H1 (cell line): ENCODE measurements around the gene TMPO. TPM values are rescaled to one million over a fixed set of nuclear protein-coding genes. Genes with fewer than 3 reads are reported as not detected.

Experiments used
- CTCF ChIA-PET: fragments of 300-600 bp; sonication (Branson Sonifier 250); formaldehyde crosslinking; loops from one replicate; lab custom pipeline; 2021; ENCODE audit not compliant: partially characterized antibody; lab: Charles Lee
- POLR2A ChIA-PET: fragments of 300-600 bp; sonication (Branson Sonifier 250); formaldehyde crosslinking; loops from one replicate; lab custom pipeline; 2021; ENCODE audit warnings: inconsistent platforms; ENCODE audit not compliant: partially characterized antibody; lab: Charles Lee
- DNase-seq, 2 experiments: peaks; one replicate each; pipeline versions ENCODE4 v3.0.0 to v3.0.0-alpha.2; 2010 to 2022; ENCODE audit warnings: low spot score in 2 of 2, low read depth in 1 of 2, mixed read lengths in 1 of 2
- FAIRE-seq: peaks from 2 replicates; lab custom pipeline; 2011; peaks lifted over from hg19 to GRCh38; lab: Jason Lieb, UNC
- H2AFZ ChIP-seq: 2 replicates; pipeline ENCODE4 v1.8.1; 2012; ENCODE audit warnings: low read length, inconsistent platforms
- H2AK5ac ChIP-seq: 2 replicates; pipeline ENCODE4 v1.6.1; 2013; ENCODE audit warnings: low read depth, low read length
- H2BK120ac ChIP-seq: replicated peaks from 2 replicates; pipeline ENCODE3; 2013; ENCODE audit warnings: low read depth, low read length, inconsistent platforms
- H2BK12ac ChIP-seq: 2 replicates; pipeline ENCODE4 v1.6.1; 2013; ENCODE audit warnings: low read depth, low read length
- H2BK15ac ChIP-seq: 2 replicates; pipeline ENCODE4 v1.6.1; 2013; ENCODE audit warnings: low read length
- H2BK20ac ChIP-seq: 2 replicates; pipeline ENCODE4 v1.6.1; 2013; ENCODE audit warnings: low read length
- H2BK5ac ChIP-seq: 2 replicates; pipeline ENCODE4 v1.6.1; 2013; ENCODE audit warnings: low read depth, low read length
- H3K14ac ChIP-seq: 2 replicates; pipeline ENCODE4 v1.6.1; 2013; ENCODE audit warnings: inconsistent platforms; ENCODE audit not compliant: insufficient read length
- H3K18ac ChIP-seq: 2 replicates; pipeline ENCODE4 v1.6.1; 2013; ENCODE audit warnings: low read length; ENCODE audit errors: extremely low read depth
- H3K23ac ChIP-seq: 2 replicates; pipeline ENCODE4 v1.6.1; 2013; ENCODE audit warnings: inconsistent platforms; ENCODE audit not compliant: insufficient read length
- H3K23me2 ChIP-seq: 2 replicates; pipeline ENCODE4 v1.6.1; 2013; ENCODE audit warnings: low read depth, low read length
- H3K27ac ChIP-seq: 2 replicates; pipeline ENCODE4 v1.6.1; 2011; ENCODE audit warnings: low read depth, low read length, inconsistent platforms
- H3K27me3 ChIP-seq, 4 experiments: replicated peaks in 1 of 4; 1 replicate in 1 of 4; 2 replicates in 3 of 4; pipeline versions ENCODE4 v1.6.1 to v1.8.1; 2011 to 2013; ENCODE audit warnings: low read length in 3 of 4, mild to moderate bottlenecking in 3 of 4, inconsistent platforms in 2 of 4, mixed read lengths in 2 of 4, moderate library complexity in 1 of 4; ENCODE audit not compliant: control insufficient read depth in 3 of 4, insufficient read depth in 3 of 4; ENCODE audit errors: extremely low read depth in 1 of 4
- H3K36me3 ChIP-seq, 4 experiments: 2 replicates each; pipeline versions ENCODE4 v1.6.1 to v1.8.1; 2011 to 2013; ENCODE audit warnings: mild to moderate bottlenecking in 4 of 4, low read length in 3 of 4, moderate library complexity in 2 of 4, control low read depth in 1 of 4, inconsistent platforms in 1 of 4; ENCODE audit not compliant: insufficient read depth in 4 of 4, control insufficient read depth in 2 of 4
- H3K4ac ChIP-seq: replicated peaks from 2 replicates; pipeline ENCODE3; 2013; ENCODE audit warnings: low read length, low read depth, mixed read lengths, inconsistent platforms; ENCODE audit not compliant: insufficient read length
- H3K4me1 ChIP-seq, 4 experiments: replicated peaks in 1 of 4; 1 replicate in 1 of 4; 2 replicates in 3 of 4; pipeline versions ENCODE4 v1.6.1 to v1.8.1; 2011 to 2013; ENCODE audit warnings: low read length in 3 of 4, inconsistent platforms in 2 of 4, mixed read lengths in 1 of 4; ENCODE audit not compliant: insufficient read depth in 4 of 4, control insufficient read depth in 3 of 4
- H3K4me2 ChIP-seq, 2 experiments: 2 replicates each; pipeline versions ENCODE4 v1.6.1 to v1.8.1; 2011 to 2013; ENCODE audit warnings: low read depth in 2 of 2, low read length in 2 of 2, control low read depth in 1 of 2, inconsistent platforms in 1 of 2, mild to moderate bottlenecking in 1 of 2; ENCODE audit not compliant: insufficient read depth in 1 of 2
- H3K4me3 ChIP-seq, 4 experiments: fragments of 200-600, 300-600 bp in 1 of 4; sonication (generic), shearing (Covaris generic), sonication (Bioruptor Twin) in 1 of 4; 2 replicates each; pipeline versions ENCODE4 v1.5.1 to v1.8.1; 2011 to 2016; ENCODE audit warnings: low read length in 4 of 4, low read depth in 3 of 4, control low read depth in 2 of 4, inconsistent platforms in 2 of 4, mild to moderate bottlenecking in 2 of 4, mixed read lengths in 1 of 4, moderate library complexity in 1 of 4; ENCODE audit not compliant: insufficient read depth in 2 of 4; ENCODE audit errors: extremely low read depth in 1 of 4
- H3K56ac ChIP-seq: replicated peaks from 2 replicates; pipeline ENCODE3; 2013; ENCODE audit warnings: low read depth, mild to moderate bottlenecking, mixed read lengths, low read length, inconsistent platforms; ENCODE audit not compliant: insufficient read length
- H3K79me1 ChIP-seq: 2 replicates; pipeline ENCODE4 v1.6.1; 2013; ENCODE audit warnings: low read depth, low read length, control low read depth
- H3K79me2 ChIP-seq, 2 experiments: 2 replicates each; pipeline versions ENCODE4 v1.6.1 to v1.8.1; 2012 to 2013; ENCODE audit warnings: low read length in 2 of 2, mild to moderate bottlenecking in 2 of 2, inconsistent platforms in 1 of 2; ENCODE audit not compliant: insufficient read depth in 2 of 2, control insufficient read depth in 1 of 2
- H3K9ac ChIP-seq, 4 experiments: replicated peaks in 1 of 4; 1 replicate in 1 of 4; 2 replicates in 3 of 4; pipeline versions ENCODE4 v1.6.1 to v1.8.1; 2011 to 2013; ENCODE audit warnings: low read depth in 3 of 4, low read length in 3 of 4, control low read depth in 2 of 4, mild to moderate bottlenecking in 2 of 4, moderate library complexity in 2 of 4, inconsistent platforms in 1 of 4; ENCODE audit errors: extremely low read depth in 1 of 4
- H3K9me3 ChIP-seq, 2 experiments: 2 replicates each; pipeline versions ENCODE4 v1.6.1 to v1.8.1; 2012 to 2013; ENCODE audit warnings: mild to moderate bottlenecking in 2 of 2, moderate library complexity in 2 of 2, control low read depth in 1 of 2, inconsistent platforms in 1 of 2, low read depth in 1 of 2, low read length in 1 of 2, mixed read lengths in 1 of 2; ENCODE audit not compliant: insufficient read depth in 2 of 2
- H4K20me1 ChIP-seq, 2 experiments: replicated peaks in 1 of 2; 2 replicates each; pipeline versions ENCODE3 to v1.8.1; 2011 to 2013; ENCODE audit warnings: inconsistent platforms in 2 of 2, low read length in 2 of 2, mild to moderate bottlenecking in 1 of 2; ENCODE audit not compliant: insufficient read depth in 2 of 2, control insufficient read depth in 1 of 2
- H4K5ac ChIP-seq: 2 replicates; pipeline ENCODE4 v1.6.1; 2013; ENCODE audit warnings: low read length, low read depth, mixed read lengths, inconsistent platforms; ENCODE audit not compliant: insufficient read length
- H4K8ac ChIP-seq: 2 replicates; pipeline ENCODE4 v1.8.0; 2013; ENCODE audit warnings: mild to moderate bottlenecking, moderate library complexity, low read length, inconsistent platforms; ENCODE audit not compliant: insufficient read depth; ENCODE audit errors: extremely low read depth
- H4K91ac ChIP-seq: replicated peaks from 2 replicates; pipeline ENCODE3; 2013; ENCODE audit warnings: low read length, mixed read lengths, inconsistent platforms; ENCODE audit not compliant: insufficient read length
- EGR1 ChIP-seq: IDR thresholded peaks from 2 replicates; pipeline ENCODE4 v1.6.1; 2011; ENCODE audit warnings: low read depth, low read length, borderline replicate concordance
- SAP30 ChIP-seq: fragments of 300-600 bp; sonication (generic); IDR thresholded peaks from 2 replicates; pipeline ENCODE4 v1.7.1; 2012; ENCODE audit warnings: low read length, moderate library complexity, mild to moderate bottlenecking, inconsistent platforms; ENCODE audit not compliant: insufficient read depth, insufficient replicate concordance
- SUZ12 ChIP-seq: fragments of 200-600 bp; sonication (generic); IDR thresholded peaks from 2 replicates; pipeline ENCODE4 v1.6.1; 2012; ENCODE audit warnings: mild to moderate bottlenecking, inconsistent platforms, low read length, moderate library complexity, mixed read lengths
- WGBS, 2 experiments: shearing (Covaris generic) in 1 of 2; methylation state at CpG; one replicate each; pipeline versions ENCODE4 v1.1.6 to v1.1.7; 2013 to 2015; ENCODE audit warnings: low lambda C conversion rate in 2 of 2, mixed read lengths in 2 of 2, inconsistent platforms in 1 of 2, low coverage in 1 of 2, missing lambda C conversion rate in 1 of 2; ENCODE audit not compliant: insufficient replicate concordance in 2 of 2, insufficient coverage in 1 of 2, insufficient read length in 1 of 2; ENCODE audit errors: extremely low coverage in 1 of 2, missing lambda C conversion rate in 1 of 2; 5-methylcytosine and 5-hydroxymethylcytosine counted together
- polyA plus RNA-seq, 7 experiments: library from polyadenylated mRNA; depleted of rRNA in 3 of 7; stranded (reverse) in 5 of 7; unstranded in 2 of 7; fragments of >200 nt in 5 of 7; fragments of 200-250 nt in 2 of 7; gene quantifications; 1 replicate in 5 of 7; 2 replicates in 1 of 7; 4 replicates in 1 of 7; pipeline versions ENCODE4 v1.2.1 to v1.2.3, GENCODE V29; 2011 to 2013; ENCODE audit warnings: missing spikeins in 2 of 7, mixed read lengths in 2 of 7
- total RNA-seq: library from RNA; stranded (reverse); fragmentation: NEBNext Ultra II Directional; extraction: Animal tissue kit (Norgen Biotek cat#: 25700); gene quantifications from 2 replicates; pipeline ENCODE4 v1.2.1, GENCODE V29; 2021

TMPO gene
- total and polyA plus RNA-seq, 2 of the 8 experiments (the other 6 are each of a cell fraction or from before 2014, with no cell fraction given) = 43.9 to 195 TPM

DNA sequence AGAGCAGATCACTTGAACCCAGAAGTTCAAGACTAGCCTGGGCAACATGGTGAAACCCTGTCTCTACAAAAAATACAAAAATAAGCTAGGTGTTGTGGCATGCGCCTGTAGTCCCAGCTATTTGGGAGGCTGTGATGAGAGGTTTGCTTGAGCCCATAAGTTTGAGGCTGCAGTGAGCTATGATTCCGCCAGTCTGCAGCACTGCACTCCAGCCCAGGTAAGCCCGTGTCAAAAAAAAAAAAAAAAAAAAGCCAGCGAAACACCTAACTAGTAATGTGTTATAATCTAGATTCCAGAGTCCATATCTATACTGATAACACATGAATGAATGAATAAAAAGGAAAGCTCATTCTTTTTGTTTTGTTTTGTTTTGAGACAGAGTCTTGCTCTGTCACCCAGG, 59.6 kb downstream of the TMPO start:
- H3K4me3 ChIP-seq = no peak overlapping the region
- no peaks in the 10 kb centered on the region for H4K20me1 ChIP-seq
- H3K23me2 ChIP-seq = no peaks in the 10 kb centered on the region; the same call in 1 of the 2 replicates
- no peak overlapping the region for H2BK20ac ChIP-seq
- CTCF ChIA-PET = interaction anchor here (0.8 to 1.5 kb wide), 7 partner anchors 8 to 158 kb away, joined by 3 to 10 read pairs (median 3); no protein-coding TSS in a partner anchor
- no peaks in the 10 kb centered on the region for H3K4me1 ChIP-seq
- TF ChIP-seq SUZ12 (no peak), EGR1 (no peak), SAP30 (no peak)
- H3K36me3 ChIP-seq = no peaks in the 10 kb centered on the region
- no peak overlapping the region for H2BK15ac ChIP-seq
- H2AK5ac ChIP-seq = no peak overlapping the region
- DNase-seq = no peak
- no peak overlapping the region for H3K18ac ChIP-seq
- H3K9ac ChIP-seq = no peak overlapping the region
- 81% methylated on average over 4 of the region's 4 CpGs; no CpG with 5 or more reads in 1 of the 2 experiments for WGBS, 2 experiments
- H3K27ac ChIP-seq = no peak overlapping the region
- no peak overlapping the region for H4K91ac ChIP-seq
- no peaks in the 10 kb centered on the region for H3K79me2 ChIP-seq
- no peak overlapping the region for H3K4me2 ChIP-seq
- H4K5ac ChIP-seq = no peak overlapping the region
- no peaks in the 10 kb centered on the region for H3K27me3 ChIP-seq
- H2BK120ac ChIP-seq = no peak overlapping the region
- no peak overlapping the region for H3K14ac ChIP-seq
- H3K79me1 ChIP-seq = no peaks in the 10 kb centered on the region
- FAIRE-seq = no peak
- no peak overlapping the region for H3K56ac ChIP-seq
- no peak overlapping the region for H2AFZ ChIP-seq
- no peak overlapping the region for H2BK5ac ChIP-seq
- no peak overlapping the region for H3K23ac ChIP-seq
- POLR2A ChIA-PET = interaction anchor here (1.3 kb wide), 1 partner anchor 18 kb away, joined by 5 read pairs; the partner anchor contains the start of gene SLC25A3
- no peaks in the 10 kb centered on the region for H3K9me3 ChIP-seq
- H4K8ac ChIP-seq = no peak overlapping the region
- no peak overlapping the region for H2BK12ac ChIP-seq
- H3K4ac ChIP-seq = no peak overlapping the region
